Kidney (tissue), 14 donors: ENCODE results near the gene SPEN. TPM values are rescaled to one million over a fixed set of nuclear protein-coding genes. Genes with fewer than 3 reads are reported as not detected.
"Not testable (repeated sequence)": the region's sequence is repeated elsewhere in the genome, so short reads cannot be mapped to it uniquely, and the experiment has no call there.

Experiments used
- DNase-seq, 5 donors: peaks; one replicate each; pipeline ENCODE4 v3.0.0-alpha.2; 2013 to 2020
- FAIRE-seq: peaks from 2 replicates; lab custom pipeline; 2012; peaks lifted over from hg19 to GRCh38; lab: Jason Lieb, UNC
- H3K27ac ChIP-seq, 2 donors: one replicate each; pipeline ENCODE4 v1.7.0; 2013; ENCODE audit warnings: low read depth in 2 of 2, low read length in 2 of 2, inconsistent platforms in 1 of 2
- H3K27me3 ChIP-seq: one replicate; pipeline ENCODE4 v1.7.1; 2013; ENCODE audit warnings: low read length, inconsistent platforms; ENCODE audit not compliant: control insufficient read depth, insufficient read depth
- H3K36me3 ChIP-seq, 3 donors: one replicate each; pipeline versions ENCODE4 v1.7.0 to v1.7.1; 2013; ENCODE audit warnings: low read length in 3 of 3, control low read depth in 1 of 3, inconsistent platforms in 1 of 3; ENCODE audit not compliant: insufficient read depth in 3 of 3, control insufficient read depth in 2 of 3
- H3K4me1 ChIP-seq, 3 donors: one replicate each; pipeline versions ENCODE4 v1.7.0 to v1.7.1; 2013; ENCODE audit warnings: low read length in 3 of 3, inconsistent platforms in 1 of 3, low read depth in 1 of 3; ENCODE audit not compliant: control insufficient read depth in 2 of 3, insufficient read depth in 2 of 3
- H3K4me3 ChIP-seq, 3 donors: one replicate each; pipeline versions ENCODE4 v1.7.0 to v1.8.1; 2013; ENCODE audit warnings: low read length in 3 of 3, control low read depth in 1 of 3, inconsistent platforms in 1 of 3
- H3K9ac ChIP-seq, 3 donors: one replicate each; pipeline versions ENCODE4 v1.7.0 to v1.7.1; 2013; ENCODE audit warnings: low read length in 3 of 3, control low read depth in 1 of 3, inconsistent platforms in 1 of 3
- H3K9me3 ChIP-seq, 3 donors: one replicate each; pipeline versions ENCODE4 v1.7.0 to v1.7.1; 2013; ENCODE audit warnings: low read length in 3 of 3, control low read depth in 1 of 3, inconsistent platforms in 1 of 3; ENCODE audit not compliant: control insufficient read depth in 2 of 3, insufficient read depth in 1 of 3
- intact Hi-C: fragments of 100-400 bp; cut with DNase I; formaldehyde crosslinking; loops from one replicate; pipeline ENCODE4 v1.11.1; 2022
- polyA plus RNA-seq: library from polyadenylated mRNA; stranded (reverse); fragments of 350-450 nt; fragmentation: Illumina TruSeq; extraction: RNeasy Lipid Tissue Mini Kit (QIAGEN cat#74804); gene quantifications from one replicate; pipeline ENCODE4 v1.2.3, GENCODE V29; 2014; ENCODE audit warnings: low read depth, low replicate concordance; ENCODE audit not compliant: insufficient read depth
- total RNA-seq: library from RNA; stranded (reverse); fragmentation: NEBNext Ultra II Directional; extraction: Animal tissue kit (Norgen Biotek cat#: 25700); gene quantifications from one replicate; pipeline ENCODE4 v1.2.1, GENCODE V29; 2021
- TF ChIP-seq, protein P1 (sequence below): IDR thresholded peaks from 3 replicates; pipeline ENCODE4 v1.5.1; 2012; ENCODE audit warnings: mild to moderate bottlenecking, moderate library complexity, borderline replicate concordance; ENCODE audit not compliant: insufficient read depth; ENCODE audit errors: extremely low read depth
- donor health status: control.
- donor health status: control.
- donor health status: control.
- donor health status: control.
- donor health status: control.
- donor health status: DM: yes; HTN: yes; CAD: no.
- donor health status: Normal renal cell carcinoma (clear cell type).

SPEN gene
- total and polyA plus RNA-seq, 2 donors from 2014 or later, result 9.4 to 70.7 TPM

- H3K9ac ChIP-seq, result peak overlapping the region in 2 of 3 donors; percentile 10 to 14
- H3K4me1 ChIP-seq, result peaks cover 0 to 7% (median 0%) of the 10 kb centered on the region in 3 donors
- TF ChIP-seq, protein P1, sequence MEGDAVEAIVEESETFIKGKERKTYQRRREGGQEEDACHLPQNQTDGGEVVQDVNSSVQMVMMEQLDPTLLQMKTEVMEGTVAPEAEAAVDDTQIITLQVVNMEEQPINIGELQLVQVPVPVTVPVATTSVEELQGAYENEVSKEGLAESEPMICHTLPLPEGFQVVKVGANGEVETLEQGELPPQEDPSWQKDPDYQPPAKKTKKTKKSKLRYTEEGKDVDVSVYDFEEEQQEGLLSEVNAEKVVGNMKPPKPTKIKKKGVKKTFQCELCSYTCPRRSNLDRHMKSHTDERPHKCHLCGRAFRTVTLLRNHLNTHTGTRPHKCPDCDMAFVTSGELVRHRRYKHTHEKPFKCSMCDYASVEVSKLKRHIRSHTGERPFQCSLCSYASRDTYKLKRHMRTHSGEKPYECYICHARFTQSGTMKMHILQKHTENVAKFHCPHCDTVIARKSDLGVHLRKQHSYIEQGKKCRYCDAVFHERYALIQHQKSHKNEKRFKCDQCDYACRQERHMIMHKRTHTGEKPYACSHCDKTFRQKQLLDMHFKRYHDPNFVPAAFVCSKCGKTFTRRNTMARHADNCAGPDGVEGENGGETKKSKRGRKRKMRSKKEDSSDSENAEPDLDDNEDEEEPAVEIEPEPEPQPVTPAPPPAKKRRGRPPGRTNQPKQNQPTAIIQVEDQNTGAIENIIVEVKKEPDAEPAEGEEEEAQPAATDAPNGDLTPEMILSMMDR, result no peak
- FAIRE-seq (no peak), DNase-seq (no peak)
- peak overlapping the region in 2 of 3 donors; percentile 68 to 78 for H3K4me3 ChIP-seq
- intact Hi-C loops, result no loop called here
- peaks cover 0 to 9% (median 3%) of the 10 kb centered on the region in 3 donors for H3K36me3 ChIP-seq
- H3K27me3 ChIP-seq, result no peaks in the 10 kb centered on the region
- H3K27ac ChIP-seq, result no peak overlapping the region
- H3K9me3 ChIP-seq, result no peaks in the 10 kb centered on the region
Observed at GRCh38 chr1:15974855-15975254, 127.3 kb downstream of the SPEN start.

- peak in 3 of 5 donors; percentile 57 to 86 (median 70) for DNase-seq
Observed at GRCh38 chr1:15975358-15975804, 127.9 kb downstream of the SPEN start.

GRCh38 chr1:15975805-15976680 lies 128.5 kb downstream of the SPEN start, which contains the start of gene ZBTB17:
TSS of gene ZBTB17 (minus strand) at chr1:15976101. CDS start at chr1:15948495, 27,606 bp downstream.
- Histone ChIP-seq H3K36me3 (peaks cover 0 to 9% (median 3%) of the 10 kb centered on the region in 3 donors), H3K9ac (peak within 1 kb of the TSS; percentile 14 to 71 (median 28)), H3K4me1 (peaks cover 0 to 7% (median 0%) of the 10 kb centered on the region in 3 donors), H3K4me3 (peak within 1 kb of the TSS; percentile 68 to 78 (median 72)), H3K9me3 (no peaks in the 10 kb centered on the region), H3K27ac (peak within 1 kb of the TSS; percentile 25 to 43), H3K27me3 (no peaks in the 10 kb centered on the region)
- TF ChIP-seq, protein P1, result no peak
- DNase-seq, result peak; percentile 94 to 98 (median 97)
- FAIRE-seq, result no peak
- intact Hi-C loops, result no loop called here

More at GRCh38 chr1:15975358-15975804, 127.9 kb downstream of the SPEN start:
- peak overlapping the region in 1 of 2 donors; percentile 43 for H3K27ac ChIP-seq
- FAIRE-seq, result no peak
- TF ChIP-seq, protein P1, result no peak
- H3K4me3 ChIP-seq, result peak overlapping the region; percentile 68 to 78 (median 72)
- H3K36me3 ChIP-seq, result peaks cover 0 to 9% (median 3%) of the 10 kb centered on the region in 3 donors
- H3K27me3 ChIP-seq, result no peaks in the 10 kb centered on the region
- H3K9me3 ChIP-seq, result no peaks in the 10 kb centered on the region
- peaks cover 0 to 7% (median 0%) of the 10 kb centered on the region in 3 donors for H3K4me1 ChIP-seq
- H3K9ac ChIP-seq, result peak overlapping the region; percentile 14 to 71 (median 25)
- intact Hi-C loops, result no loop called here

DNA sequence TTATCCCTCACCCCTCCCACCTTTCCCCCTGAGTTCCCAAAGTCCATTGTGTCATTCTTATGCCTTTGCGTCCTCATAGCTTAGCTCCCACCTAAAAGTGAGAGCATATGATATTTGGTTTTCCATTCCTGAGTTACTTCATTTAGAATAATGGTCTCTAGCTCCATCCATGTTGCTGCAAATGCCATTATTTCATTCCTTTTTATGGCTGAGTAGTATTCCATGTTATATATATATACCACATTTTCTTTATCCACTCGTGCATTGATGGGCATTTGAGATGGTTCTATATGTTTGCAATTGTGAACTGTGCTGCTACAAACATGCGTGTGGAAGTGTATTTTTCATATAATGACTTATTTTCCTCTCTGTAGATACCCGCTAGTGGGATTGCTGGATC lies 130.4 kb downstream of the SPEN start:
- H3K27ac ChIP-seq, FAIRE-seq, H3K4me1 ChIP-seq, H3K27me3 ChIP-seq, H3K36me3 ChIP-seq, H3K9me3 ChIP-seq, H3K4me3 ChIP-seq, intact Hi-C loops, H3K9ac ChIP-seq, DNase-seq: not testable (repeated sequence)
